A549 treated with Hydrocortisone at 1 μM for 4 hours (cell line): Measurements from ENCODE around the gene SLC51A. TPM values are rescaled to one million over a fixed set of nuclear protein-coding genes. Genes with fewer than 3 reads are reported as not detected.

ENCODE experiments used
- total RNA-seq: library from RNA; stranded (reverse); fragments of 200-300 nt; extraction: Qiagen RNA extraction; gene quantifications from 5 replicates; pipeline ENCODE4 v1.2.3, GENCODE V29; 2022

SLC51A gene
- total RNA-seq: not detected in 5 replicates

DNA sequence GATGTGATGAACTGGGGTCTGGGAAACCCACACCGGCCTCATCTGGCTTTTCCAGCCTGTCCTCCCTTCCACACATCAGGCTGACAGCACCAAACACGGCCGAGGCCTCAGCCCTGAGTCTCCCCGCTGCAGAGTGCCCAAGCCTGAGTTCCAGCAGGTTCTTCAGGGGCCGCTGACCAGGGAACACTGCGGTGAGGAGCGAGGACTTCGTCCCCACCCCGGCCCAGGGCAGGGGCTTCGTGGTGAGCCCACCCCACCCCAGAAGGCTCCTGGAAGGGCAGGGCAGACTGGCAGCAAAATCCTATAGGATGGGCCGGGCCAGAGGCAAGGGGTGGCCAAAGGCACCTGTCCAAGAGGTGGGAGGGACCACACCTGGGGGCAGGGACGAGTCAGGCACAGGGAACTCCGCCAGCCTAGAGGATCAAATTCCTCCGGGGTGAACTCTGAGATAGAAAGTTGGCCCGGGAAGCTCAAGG, at the start of gene SLC51A:
Gene SLC51A (plus strand): TSS at position 446 of the 476 bp plus-strand sequence. CDS start 179 bp downstream, outside the sequence.

DNA sequence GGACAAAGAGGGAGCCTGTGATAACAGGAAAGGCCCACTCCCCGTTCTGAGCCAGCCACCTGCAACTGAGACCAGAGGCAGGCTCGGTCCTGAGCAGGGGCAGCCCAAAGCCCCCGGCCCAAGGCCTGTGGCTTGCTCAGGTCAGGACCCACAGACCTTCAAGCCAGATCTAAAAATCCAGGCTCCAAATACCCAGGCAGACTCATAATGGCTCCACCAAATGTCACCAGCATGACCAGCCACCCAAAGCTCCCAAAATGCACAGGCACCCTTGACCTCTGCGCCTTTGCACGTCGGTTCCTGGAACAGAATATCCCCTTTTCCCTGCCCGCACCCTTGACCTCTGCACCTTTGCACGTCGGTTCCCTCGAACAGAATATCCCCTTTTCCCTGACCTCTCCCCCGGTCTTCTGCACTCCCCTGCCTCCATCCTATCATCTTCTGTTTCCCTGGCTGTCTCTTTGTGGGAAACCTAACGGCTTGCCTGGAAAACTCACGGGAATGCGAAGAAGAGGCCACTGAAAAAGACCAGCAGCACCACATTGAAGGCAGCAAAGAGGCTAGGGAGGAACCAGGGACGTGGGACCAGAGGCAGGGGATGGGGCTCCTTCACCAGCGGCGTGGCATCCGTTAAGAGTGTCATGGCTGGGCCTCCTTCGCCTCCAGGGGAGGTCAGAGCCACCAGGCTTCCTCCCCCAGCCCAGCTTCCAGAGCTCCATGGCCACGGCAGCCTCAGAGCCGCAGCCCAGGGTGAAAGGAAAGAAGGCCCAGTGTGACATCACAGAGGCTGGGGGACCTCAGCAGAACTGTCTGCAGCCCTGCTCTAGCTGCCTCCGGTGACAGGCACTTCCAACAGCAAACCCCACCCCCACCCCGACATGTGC, 5.4 kb upstream of the SLC51A start, which contains the start of gene ZDHHC19:
Gene ZDHHC19 (minus strand): TSS at position 728 of the 884 bp plus-strand sequence. CDS start 85 bp downstream, at position 643.

Other genes with a start within 250 kb of the SLC51A start
- 77.8 to 118 TPM (median 88.0 TPM) in 5 replicates for gene TFRC, start 134.4 kb upstream of the SLC51A start, total RNA-seq
- 0.17 to 0.35 TPM (median 0.31 TPM) in 3 of 5 replicates, not detected in the others for gene ZDHHC19, start 5.1 kb upstream of the SLC51A start, total RNA-seq
- gene PCYT1A, start 71.2 kb downstream of the SLC51A start, total RNA-seq: 27.4 to 44.9 TPM (median 33.0 TPM) in 5 replicates
- gene DYNLT2B, start 101.7 kb downstream of the SLC51A start, total RNA-seq: 20.7 to 26.7 TPM (median 24.0 TPM) in 5 replicates
- gene TM4SF19, start 121.9 kb downstream of the SLC51A start, total RNA-seq: 6.6 to 9.0 TPM (median 8.7 TPM) in 5 replicates
- gene UBXN7, start 215.9 kb downstream of the SLC51A start, total RNA-seq: 5.5 to 10.6 TPM (median 9.0 TPM) in 5 replicates